ENCODE measurements around the gene ETHE1. TPM values are rescaled to one million over a fixed set of nuclear protein-coding genes. Genes with fewer than 3 reads are reported as not detected.

Gene ETHE1
- total RNA-seq, 4 donors from 2014 or later, result 44.3 to 76.0 (median 57.8) TPM

- no peak for DNase-seq (ENCODE audit: low spot score in 2 of 2)
- H3K4me3 ChIP-seq, result peak overlapping the region; percentile 69
- H3K27ac ChIP-seq, result no peak overlapping the region
- peaks cover 28% of the 10 kb centered on the region for H3K4me1 ChIP-seq
- H3K36me3 ChIP-seq, result peaks cover 11% of the 10 kb centered on the region
- no peaks in the 10 kb centered on the region for H3K9me3 ChIP-seq
- no peaks in the 10 kb centered on the region for H3K27me3 ChIP-seq
- TF ChIP-seq POLR2AphosphoS5 (IDR thresholded peaks at IDR 0.05) (no peak), EP300 (IDR thresholded peaks at IDR 0.05) (no peak), POLR2A (IDR thresholded peaks at IDR 0.05) (no peak), CTCF (IDR thresholded peaks at IDR 0.05) (no peak)
- 89% methylated on average over 20 of the region's 23 CpGs for WGBS
These were observed 24.5 kb downstream of the ETHE1 start for GRCh38 chr19:43502419-43502976.

- Histone ChIP-seq H3K9me3 (no peaks in the 10 kb centered on the region), H3K27ac (no peak overlapping the region), H3K36me3 (peaks cover 18% of the 10 kb centered on the region), H3K27me3 (no peaks in the 10 kb centered on the region), H3K4me3 (no peak overlapping the region), H3K4me1 (peaks cover 28% of the 10 kb centered on the region)
- DNase-seq (ENCODE audit: low spot score in 2 of 2), result no peak
- 76% methylated on average over 34 of the region's 43 CpGs for WGBS
- TF ChIP-seq CTCF (IDR thresholded peaks at IDR 0.05), result no peak
- no peak for TF ChIP-seq POLR2A (IDR thresholded peaks at IDR 0.05)
- no peak for TF ChIP-seq EP300 (IDR thresholded peaks at IDR 0.05)
- no peak for TF ChIP-seq POLR2AphosphoS5 (IDR thresholded peaks at IDR 0.05)
These were observed 25.2 kb downstream of the ETHE1 start for GRCh38 chr19:43501661-43502418.

GRCh38 chr19:43499042-43499441, 28.0 kb downstream of the ETHE1 start:
- 86% methylated on average over 3 of the region's 3 CpGs for WGBS
- TF ChIP-seq POLR2A (IDR thresholded peaks at IDR 0.05), result no peak
- TF ChIP-seq EP300 (IDR thresholded peaks at IDR 0.05), result no peak
- no peak for TF ChIP-seq POLR2AphosphoS5 (IDR thresholded peaks at IDR 0.05)
- TF ChIP-seq CTCF (IDR thresholded peaks at IDR 0.05), result no peak
- H3K27me3 ChIP-seq, result no peaks in the 10 kb centered on the region
- no peaks in the 10 kb centered on the region for H3K9me3 ChIP-seq
- no peak overlapping the region for H3K27ac ChIP-seq
- no peak for DNase-seq (ENCODE audit: low spot score in 2 of 2)
- no peak overlapping the region for H3K4me3 ChIP-seq
- H3K4me1 ChIP-seq, result peaks cover 19% of the 10 kb centered on the region
- peaks cover 45% of the 10 kb centered on the region for H3K36me3 ChIP-seq

GRCh38 chr19:43498233-43498842, 28.7 kb downstream of the ETHE1 start:
- Histone ChIP-seq H3K4me3 (no peak overlapping the region), H3K36me3 (peaks cover 45% of the 10 kb centered on the region), H3K27me3 (no peaks in the 10 kb centered on the region), H3K4me1 (peaks cover 17% of the 10 kb centered on the region), H3K27ac (no peak overlapping the region), H3K9me3 (no peaks in the 10 kb centered on the region)
- WGBS, result 74% methylated on average over 5 of the region's 5 CpGs
- no peak for DNase-seq (ENCODE audit: low spot score in 2 of 2)
- TF ChIP-seq POLR2A (IDR thresholded peaks at IDR 0.05) (no peak), CTCF (IDR thresholded peaks at IDR 0.05) (no peak), POLR2AphosphoS5 (IDR thresholded peaks at IDR 0.05) (no peak), EP300 (IDR thresholded peaks at IDR 0.05) (no peak)

- DNase-seq (ENCODE audit: low spot score in 2 of 2), result no peak
- WGBS, result 90% methylated on average over 7 of the region's 7 CpGs
- Histone ChIP-seq H3K27me3 (no peaks in the 10 kb centered on the region), H3K9me3 (no peaks in the 10 kb centered on the region), H3K4me1 (peaks cover 3% of the 10 kb centered on the region), H3K36me3 (peaks cover 51% of the 10 kb centered on the region), H3K4me3 (no peak overlapping the region), H3K27ac (no peak overlapping the region)
- TF ChIP-seq EP300 (IDR thresholded peaks at IDR 0.05) (no peak), CTCF (IDR thresholded peaks at IDR 0.05) (no peak), POLR2AphosphoS5 (IDR thresholded peaks at IDR 0.05) (no peak), POLR2A (IDR thresholded peaks at IDR 0.05) (no peak)
These were observed 30.0 kb downstream of the ETHE1 start for GRCh38 chr19:43496960-43497359.
